Effector memory CD8-positive, alpha-beta T cell (primary cell): ENCODE results near the gene CENPQ.
"Not testable (repeated sequence)": the region's sequence is repeated elsewhere in the genome, so short reads cannot be mapped to it uniquely, and the experiment has no call there.

Source experiments
- ATAC-seq: fragments of 150-1000 bp; cut with Tn5 transposase; replicated peaks from 2 replicates; pipeline ENCODE4 v1.10.0; 2021; ENCODE audit warnings: mild to moderate bottlenecking, moderate library complexity
- DNase-seq, 3 experiments: peaks; one replicate each; pipeline ENCODE4 v3.0.0; 2021
- H3K27ac Mint-ChIP-seq, 2 donors: one replicate each; pipeline ENCODE4 v1.8.0; 2022; ENCODE audit warnings: mild to moderate bottlenecking in 2 of 2, mixed read lengths in 2 of 2, moderate library complexity in 2 of 2
- H3K27me3 Mint-ChIP-seq, 2 donors: one replicate each; pipeline ENCODE4 v1.8.0; 2022; ENCODE audit warnings: mixed read lengths in 2 of 2
- H3K36me3 Mint-ChIP-seq: one replicate; pipeline ENCODE4 v1.8.0; 2022; ENCODE audit warnings: mild to moderate bottlenecking, moderate library complexity, mixed read lengths; ENCODE audit not compliant: insufficient read depth
- H3K4me1 Mint-ChIP-seq, 2 donors: one replicate each; pipeline ENCODE4 v1.8.0; 2022; ENCODE audit warnings: low read depth in 2 of 2, mixed read lengths in 2 of 2
- H3K4me3 Mint-ChIP-seq, 2 donors: one replicate each; pipeline ENCODE4 v1.8.0; 2022; ENCODE audit warnings: mild to moderate bottlenecking in 2 of 2, mixed read lengths in 2 of 2, moderate library complexity in 2 of 2
- H3K9me3 Mint-ChIP-seq, 2 donors: one replicate each; pipeline ENCODE4 v1.8.0; 2022; ENCODE audit warnings: mixed read lengths in 2 of 2

CENPQ gene

GRCh38 chr6:49476564-49476963, 13.4 kb downstream of the CENPQ start:
- H3K4me3 Mint-ChIP-seq, DNase-seq, H3K9me3 Mint-ChIP-seq, H3K27me3 Mint-ChIP-seq, ATAC-seq, H3K27ac Mint-ChIP-seq: not testable (repeated sequence)
- peaks cover 16% of the 10 kb centered on the region for H3K36me3 Mint-ChIP-seq
- H3K4me1 Mint-ChIP-seq, result peaks cover 0 to 11% of the 10 kb centered on the region in 2 donors

DNA sequence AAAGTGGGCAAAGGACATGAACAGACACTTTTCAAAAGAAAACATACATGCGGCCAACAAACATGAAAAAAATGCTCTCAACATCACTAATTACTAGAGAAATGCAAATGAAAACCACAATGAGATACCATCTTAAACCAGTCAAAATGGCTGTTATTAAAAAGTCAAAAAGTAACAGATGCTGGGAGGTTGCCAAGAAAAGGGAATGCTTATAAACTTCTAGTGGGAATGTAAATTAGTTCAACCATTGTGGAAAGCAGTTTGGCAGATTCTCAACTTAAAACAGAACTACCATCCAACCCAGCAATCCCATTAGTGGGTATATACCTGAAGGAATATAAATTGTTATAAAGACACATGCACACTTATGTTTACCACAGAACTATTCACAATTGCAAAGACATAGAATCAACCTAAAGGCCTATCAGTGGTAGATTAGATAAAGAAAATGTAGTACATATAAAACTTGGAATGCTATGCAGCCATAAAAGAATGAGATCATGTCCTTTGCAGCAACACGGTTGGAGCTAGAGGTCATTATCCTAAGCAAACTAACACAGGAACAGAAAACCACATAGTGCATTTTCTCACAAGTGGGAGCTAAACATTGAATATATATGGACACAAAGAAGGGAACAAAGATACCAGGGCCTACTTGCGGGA, 16.3 kb downstream of the CENPQ start:
- peak overlapping the region in 1 of 2 donors; percentile 16 for H3K27ac Mint-ChIP-seq
- peaks cover 2% of the 10 kb centered on the region for H3K36me3 Mint-ChIP-seq
- DNase-seq (no peak), ATAC-seq (no peak)
- no peak overlapping the region for H3K4me3 Mint-ChIP-seq
- no peaks in the 10 kb centered on the region for H3K27me3 Mint-ChIP-seq
- no peaks in the 10 kb centered on the region for H3K9me3 Mint-ChIP-seq
- H3K4me1 Mint-ChIP-seq, result peaks cover 0 to 3% of the 10 kb centered on the region in 2 donors

- not testable (repeated sequence) for H3K27me3 Mint-ChIP-seq, ATAC-seq, H3K4me3 Mint-ChIP-seq, H3K36me3 Mint-ChIP-seq, H3K4me1 Mint-ChIP-seq, H3K27ac Mint-ChIP-seq, H3K9me3 Mint-ChIP-seq, DNase-seq
Measured at GRCh38 chr6:49481846-49482245, 18.7 kb downstream of the CENPQ start.

DNA sequence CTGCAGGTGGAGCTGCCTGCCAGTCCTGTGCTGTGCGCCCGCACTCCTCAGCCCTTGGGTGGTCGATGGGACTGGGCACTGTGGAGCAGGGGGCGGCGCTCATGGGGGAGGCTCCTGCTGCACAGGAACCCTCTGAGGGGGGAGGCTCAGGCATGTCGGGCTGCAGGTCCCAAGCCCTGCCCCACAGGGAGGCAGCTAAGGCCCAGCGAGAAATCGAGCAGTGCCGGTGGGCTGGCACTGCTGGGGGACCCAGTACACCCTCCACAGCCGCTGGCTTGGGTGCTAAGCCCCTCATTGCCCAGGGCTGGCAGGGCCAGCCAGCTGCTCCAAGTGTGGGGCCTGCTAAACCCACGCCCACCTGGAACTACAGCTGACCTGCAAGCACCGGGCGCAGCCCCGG, 20.2 kb downstream of the CENPQ start:
- not testable (repeated sequence) for H3K4me3 Mint-ChIP-seq, ATAC-seq, H3K9me3 Mint-ChIP-seq, H3K36me3 Mint-ChIP-seq, H3K27me3 Mint-ChIP-seq, H3K4me1 Mint-ChIP-seq, DNase-seq
- peak overlapping the region in 1 of 2 donors; percentile 53 for H3K27ac Mint-ChIP-seq

- Mint-ChIP-seq H3K36me3 (peaks cover 13% of the 10 kb centered on the region), H3K27ac (no peak overlapping the region), H3K4me3 (no peak overlapping the region), H3K27me3 (no peaks in the 10 kb centered on the region), H3K4me1 (no peaks in the 10 kb centered on the region), H3K9me3 (no peaks in the 10 kb centered on the region)
- no peak for ATAC-seq
- DNase-seq, result no peak
Measured at GRCh38 chr6:49490633-49491032, 27.5 kb downstream of the CENPQ start.

GRCh38 chr6:49497304-49497703, 34.1 kb downstream of the CENPQ start:
- no peaks in the 10 kb centered on the region for H3K36me3 Mint-ChIP-seq
- no peaks in the 10 kb centered on the region for H3K9me3 Mint-ChIP-seq
- no peaks in the 10 kb centered on the region for H3K4me1 Mint-ChIP-seq
- DNase-seq, result no peak
- H3K27me3 Mint-ChIP-seq, result peaks cover 0 to 8% of the 10 kb centered on the region in 2 donors
- H3K4me3 Mint-ChIP-seq, result no peak overlapping the region
- ATAC-seq, result no peak
- no peak overlapping the region for H3K27ac Mint-ChIP-seq

DNA sequence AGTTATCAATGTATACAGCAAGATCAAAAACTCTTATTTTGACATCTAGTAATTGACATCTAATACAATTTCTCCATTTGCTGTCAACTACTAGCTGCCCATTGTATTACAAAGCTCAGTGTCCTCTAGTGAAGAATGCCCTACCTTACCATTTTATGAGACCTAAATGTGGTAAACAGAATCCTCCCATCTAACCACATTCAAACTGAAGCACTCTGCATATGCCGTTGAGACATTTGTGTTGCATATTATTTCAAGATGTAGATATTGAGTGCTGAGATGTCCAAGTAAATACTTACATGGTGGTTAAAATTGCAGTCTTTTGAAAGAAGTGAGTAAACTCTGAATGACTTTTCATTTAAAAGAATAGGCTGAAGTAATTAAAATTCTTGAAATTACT, 36.0 kb downstream of the CENPQ start:
- no peak overlapping the region for H3K4me3 Mint-ChIP-seq
- ATAC-seq (no peak), DNase-seq (no peak)
- no peaks in the 10 kb centered on the region for H3K36me3 Mint-ChIP-seq
- H3K27me3 Mint-ChIP-seq, result peaks cover 0 to 8% of the 10 kb centered on the region in 2 donors
- no peaks in the 10 kb centered on the region for H3K4me1 Mint-ChIP-seq
- no peaks in the 10 kb centered on the region for H3K9me3 Mint-ChIP-seq
- H3K27ac Mint-ChIP-seq, result no peak overlapping the region

- Mint-ChIP-seq H3K4me1 (no peaks in the 10 kb centered on the region), H3K27ac (no peak within 1 kb of the TSS), H3K36me3 (no peaks in the 10 kb centered on the region), H3K27me3 (peaks cover 0 to 8% of the 10 kb centered on the region in 2 donors), H3K4me3 (no peak within 1 kb of the TSS), H3K9me3 (no peaks in the 10 kb centered on the region)
- DNase-seq (no peak), ATAC-seq (no peak)
Measured at GRCh38 chr6:49499623-49500022, 36.5 kb downstream of the CENPQ start, which contains the start of gene GLYATL3. Gene GLYATL3 (plus strand): TSS chr6:49499923. CDS start chr6:49511991, 12,068 bp downstream.

DNA sequence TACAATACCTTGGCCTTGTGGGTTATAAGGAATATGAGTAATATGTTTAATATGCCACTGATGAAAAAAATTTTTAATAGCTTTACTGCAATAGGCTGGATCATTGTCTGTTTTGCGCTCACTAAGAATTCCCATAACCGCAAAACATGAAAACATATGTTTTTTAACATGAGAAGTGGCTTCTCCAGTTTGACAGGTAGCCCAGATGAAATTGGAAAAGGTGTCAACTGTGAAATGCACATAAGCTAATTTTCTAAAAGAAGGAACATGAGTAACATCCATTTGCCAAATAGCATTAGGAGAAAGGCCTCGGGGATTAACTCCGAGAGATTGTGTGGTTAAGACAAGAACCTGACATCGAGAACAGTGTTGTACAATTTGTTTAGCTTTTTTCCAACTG, 41.5 kb downstream of the CENPQ start:
- Mint-ChIP-seq H3K27ac (no peak overlapping the region), H3K27me3 (peaks cover 23 to 39% of the 10 kb centered on the region in 2 donors), H3K36me3 (no peaks in the 10 kb centered on the region), H3K9me3 (peaks cover 0 to 8% of the 10 kb centered on the region in 2 donors), H3K4me1 (no peaks in the 10 kb centered on the region), H3K4me3 (no peak overlapping the region)
- DNase-seq, result no peak
- ATAC-seq, result no peak

- Mint-ChIP-seq H3K36me3 (no peaks in the 10 kb centered on the region), H3K4me3 (no peak overlapping the region), H3K27me3 (peaks cover 23 to 31% of the 10 kb centered on the region in 2 donors), H3K27ac (no peak overlapping the region), H3K4me1 (no peaks in the 10 kb centered on the region), H3K9me3 (peaks cover 0 to 8% of the 10 kb centered on the region in 2 donors)
- ATAC-seq (no peak), DNase-seq (no peak)
Measured at GRCh38 chr6:49506569-49507111, 43.5 kb downstream of the CENPQ start.

DNA sequence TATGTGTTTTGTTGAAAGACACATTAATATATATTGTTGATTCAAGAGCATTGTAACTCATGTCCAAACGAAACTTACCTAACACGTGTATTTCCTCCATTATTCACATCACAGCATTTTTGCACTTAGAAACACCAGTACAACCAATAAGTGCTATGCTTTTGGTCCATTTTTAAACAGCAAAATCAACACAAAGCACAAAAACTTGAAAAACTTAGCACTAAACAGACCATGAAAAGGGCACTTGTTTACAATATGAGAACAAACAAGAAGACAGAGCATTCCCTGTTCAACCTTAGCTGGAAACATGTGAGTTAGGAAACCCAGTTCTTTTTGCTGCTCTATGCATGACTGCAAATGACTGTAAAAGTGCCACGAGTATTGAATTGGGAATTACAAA, 46.2 kb downstream of the CENPQ start:
- H3K27ac Mint-ChIP-seq, result no peak overlapping the region
- H3K4me1 Mint-ChIP-seq, result no peaks in the 10 kb centered on the region
- DNase-seq (no peak), ATAC-seq (no peak)
- H3K36me3 Mint-ChIP-seq, result no peaks in the 10 kb centered on the region
- no peak overlapping the region for H3K4me3 Mint-ChIP-seq
- H3K27me3 Mint-ChIP-seq, result peaks cover 34 to 43% of the 10 kb centered on the region in 2 donors
- H3K9me3 Mint-ChIP-seq, result peaks cover 0 to 8% of the 10 kb centered on the region in 2 donors

GRCh38 chr6:49513153-49513989, 50.2 kb downstream of the CENPQ start:
- Mint-ChIP-seq H3K36me3 (no peaks in the 10 kb centered on the region), H3K27me3 (peaks cover 11 to 21% of the 10 kb centered on the region in 2 donors), H3K4me3 (no peak overlapping the region)

DNA sequence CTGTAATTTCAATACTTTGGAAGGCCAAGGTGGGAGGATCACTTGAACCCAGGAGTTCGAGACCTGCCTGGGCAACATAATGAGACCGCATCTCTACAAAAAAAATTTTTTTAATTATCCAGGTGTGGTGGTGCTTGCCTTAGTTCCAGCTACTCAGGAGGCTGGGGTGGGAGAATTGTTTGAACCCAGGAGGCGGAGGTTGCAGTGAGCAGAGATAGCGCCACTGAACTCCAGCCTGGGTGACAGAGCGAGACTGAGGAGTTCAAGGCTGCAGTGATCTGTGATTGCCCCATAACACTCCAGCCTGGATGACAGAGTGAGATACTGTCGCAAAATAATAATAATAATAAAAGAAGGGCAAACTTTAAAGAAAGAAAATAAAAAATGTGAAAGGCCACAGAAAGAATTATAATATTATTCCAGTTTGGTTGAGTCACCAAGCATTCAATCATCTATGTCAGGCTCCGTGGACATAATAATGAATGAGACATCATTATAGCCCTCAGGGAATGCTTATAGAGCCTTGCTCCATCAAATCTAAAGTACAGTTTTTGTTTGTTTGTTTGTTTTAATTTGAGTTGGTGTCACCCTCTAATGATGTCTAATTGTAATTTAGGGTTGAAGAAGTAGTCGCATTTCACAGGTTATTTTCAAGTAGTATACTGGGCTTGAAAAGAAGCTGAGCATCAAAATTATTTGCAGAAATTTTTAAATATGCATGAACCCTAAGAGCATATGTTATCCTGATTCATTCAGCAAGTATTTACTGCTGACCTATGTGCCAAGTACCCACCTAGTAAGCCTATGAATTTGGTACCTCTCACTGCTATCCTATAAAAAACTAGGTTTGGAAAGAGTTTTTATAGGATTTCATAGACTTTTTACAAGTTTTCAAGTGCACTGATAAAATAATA, 51.7 kb downstream of the CENPQ start:
- ATAC-seq, result no peak
- H3K4me3 Mint-ChIP-seq, result no peak overlapping the region
- no peaks in the 10 kb centered on the region for H3K36me3 Mint-ChIP-seq
- H3K27me3 Mint-ChIP-seq, result peaks cover 11 to 21% of the 10 kb centered on the region in 2 donors
- H3K4me1 Mint-ChIP-seq, result no peaks in the 10 kb centered on the region
- H3K9me3 Mint-ChIP-seq, result no peaks in the 10 kb centered on the region
- no peak overlapping the region for H3K27ac Mint-ChIP-seq
- DNase-seq, result no peak

More at GRCh38 chr6:49513153-49513989, 50.2 kb downstream of the CENPQ start:
- Mint-ChIP-seq H3K27ac (no peak overlapping the region), H3K9me3 (no peaks in the 10 kb centered on the region), H3K4me1 (no peaks in the 10 kb centered on the region)
- ATAC-seq, result no peak
- DNase-seq, result no peak
